GM12891 (cell line): Measurements from ENCODE around the gene GRM1. TPM values are rescaled to one million over a fixed set of nuclear protein-coding genes. Genes with fewer than 3 reads are reported as not detected.

ENCODE experiments used
- DNase-seq: peaks from one replicate; pipeline ENCODE4 v3.0.0; 2011; ENCODE audit warnings: low spot score; ENCODE audit not compliant: insufficient read length
- FAIRE-seq: peaks from 2 replicates; lab custom pipeline; 2011; peaks lifted over from hg19 to GRCh38; lab: Jason Lieb, UNC
- PAX5 ChIP-seq: IDR thresholded peaks from 2 replicates; pipeline ENCODE4 v1.6.1; 2011; ENCODE audit warnings: low read length, moderate library complexity, mild to moderate bottlenecking; ENCODE audit not compliant: insufficient read depth, severe bottlenecking
- POLR2A ChIP-seq: IDR thresholded peaks from 2 replicates; pipeline ENCODE4 v1.6.1; 2011; ENCODE audit warnings: low read depth, low read length, control low read depth
- POLR2AphosphoS5 ChIP-seq: IDR thresholded peaks from 2 replicates; pipeline ENCODE4 v1.6.1; 2011; ENCODE audit warnings: low read depth, low read length, control low read depth
- POU2F2 ChIP-seq: IDR thresholded peaks from 2 replicates; pipeline ENCODE4 v1.6.1; 2011; ENCODE audit warnings: low read depth, mild to moderate bottlenecking, control low read depth, low read length, moderate library complexity
- SPI1 ChIP-seq: IDR thresholded peaks from 2 replicates; pipeline ENCODE4 v1.6.1; 2011; ENCODE audit warnings: low read depth, low read length, control low read depth
- TAF1 ChIP-seq: IDR thresholded peaks from 2 replicates; pipeline ENCODE4 v1.6.1; 2011; ENCODE audit warnings: low read depth, low read length, control low read depth
- polyA plus RNA-seq: library from polyadenylated mRNA; unstranded; fragments of >200 nt; gene quantifications from one replicate; pipeline ENCODE4 v1.2.1, GENCODE V29; 2012; ENCODE audit warnings: low read depth, missing spikeins, inconsistent platforms; ENCODE audit not compliant: missing spikeins

GRM1 gene
- 0.01 TPM for polyA plus RNA-seq

GRCh38 chr6:146028851-146029572, at the start of gene GRM1:
GRM1 (plus strand) TSS chr6:146029062; CDS start chr6:146029518, 456 bp downstream.
- FAIRE-seq (no peak), DNase-seq (no peak)
- TF ChIP-seq PAX5, result no peak
- no peak for TF ChIP-seq SPI1

- FAIRE-seq (no peak), DNase-seq (no peak)
- TF ChIP-seq POLR2AphosphoS5 (no peak), SPI1 (no peak), POU2F2 (no peak), TAF1 (no peak), PAX5 (no peak), POLR2A (no peak)
Observed at GRCh38 chr6:146009338-146009737, 19.5 kb upstream of the GRM1 start.

- no peak for TF ChIP-seq POU2F2
- no peak for FAIRE-seq
- DNase-seq, result no peak
Observed at GRCh38 chr6:146014233-146014632, 14.6 kb upstream of the GRM1 start.

GRCh38 chr6:146017672-146018071, 11.2 kb upstream of the GRM1 start:
- TF ChIP-seq SPI1, result no peak
- no peak for TF ChIP-seq PAX5
- no peak for TF ChIP-seq POLR2A
- TF ChIP-seq POU2F2, result no peak
- no peak for TF ChIP-seq TAF1
- TF ChIP-seq POLR2AphosphoS5, result no peak
- FAIRE-seq, result no peak
- no peak for DNase-seq

- FAIRE-seq (no peak), DNase-seq (no peak)
- TF ChIP-seq PAX5, result no peak
- no peak for TF ChIP-seq POU2F2
- TF ChIP-seq POLR2A, result no peak
- TF ChIP-seq TAF1, result no peak
Observed at GRCh38 chr6:146026873-146027272, 2.0 kb upstream of the GRM1 start.

- TF ChIP-seq POLR2AphosphoS5 (no peak), POU2F2 (no peak), PAX5 (no peak), SPI1 (no peak), TAF1 (no peak), POLR2A (no peak)
- DNase-seq (no peak), FAIRE-seq (no peak)
Observed at GRCh38 chr6:146027586-146028251, 1.1 kb upstream of the GRM1 start.

GRCh38 chr6:146028252-146028795, 538 bp upstream of the GRM1 start:
- DNase-seq, result peak; percentile 32
- TF ChIP-seq POLR2AphosphoS5 (no peak), TAF1 (no peak), POLR2A (no peak), SPI1 (no peak), POU2F2 (no peak), PAX5 (no peak)
- FAIRE-seq, result no peak

- TF ChIP-seq PAX5, result no peak
- TF ChIP-seq POLR2AphosphoS5, result no peak
- TF ChIP-seq TAF1, result no peak
- TF ChIP-seq SPI1, result no peak
- TF ChIP-seq POLR2A, result no peak
- TF ChIP-seq POU2F2, result no peak
- FAIRE-seq (no peak), DNase-seq (no peak)
Observed at GRCh38 chr6:146029573-146030184, 817 bp downstream of the GRM1 start.

- FAIRE-seq (no peak), DNase-seq (no peak)
- TF ChIP-seq POU2F2 (no peak), TAF1 (no peak), POLR2AphosphoS5 (no peak)
Observed at GRCh38 chr6:146032387-146032786, 3.5 kb downstream of the GRM1 start.

GRCh38 chr6:146040360-146040759, 11.5 kb downstream of the GRM1 start:
- DNase-seq, result no peak
- TF ChIP-seq POLR2A, result no peak
- no peak for TF ChIP-seq POU2F2
- no peak for TF ChIP-seq POLR2AphosphoS5
- no peak for TF ChIP-seq TAF1
- TF ChIP-seq SPI1, result no peak
- no peak for TF ChIP-seq PAX5
- no peak for FAIRE-seq
